Measurements from ENCODE around the gene FAAH.

DNA sequence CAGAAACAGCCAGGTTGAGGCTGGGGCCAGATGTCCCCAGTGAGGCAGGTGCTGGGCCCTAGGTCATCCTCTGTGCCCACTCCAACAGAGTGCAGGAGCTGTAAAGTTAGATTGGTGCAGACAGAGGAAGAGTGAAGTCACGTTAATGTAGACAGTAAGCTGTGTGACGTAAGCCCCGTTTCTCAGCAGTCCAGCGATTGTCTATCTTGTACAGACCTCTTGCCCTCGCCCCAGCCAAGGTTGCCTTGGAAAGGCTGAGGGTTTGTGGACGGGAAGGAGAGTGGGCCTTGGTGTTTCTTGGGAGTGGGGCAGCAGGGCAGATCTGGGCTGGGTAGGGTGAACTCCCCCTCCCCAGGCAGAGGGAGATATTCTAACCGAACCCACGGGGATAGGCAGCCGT lies 13.5 kb downstream of the FAAH start:
- TF ChIP-seq POLR2AphosphoS5 (IDR thresholded peaks at IDR 0.05; ENCODE audit: low read depth, low read length) = no peak
- TF ChIP-seq TAF1 (IDR thresholded peaks at IDR 0.05; ENCODE audit: borderline replicate concordance, low read depth, low read length) = no peak
- no peak for TF ChIP-seq POLR2A (IDR thresholded peaks at IDR 0.05; ENCODE audit: low read depth, low read length)
